Nephron progenitor cell (in vitro differentiated cells): ENCODE measurements around the gene UBE2G2.

Experiments used
- DNase-seq: peaks from one replicate; pipeline ENCODE4 v3.0.0; 2021
- H3K27ac Mint-ChIP-seq: 2 replicates; pipeline ENCODE4 v1.8.0; 2021; ENCODE audit warnings: mild to moderate bottlenecking, moderate library complexity, mixed read lengths
- H3K27me3 Mint-ChIP-seq: 2 replicates; pipeline ENCODE4 v1.8.0; 2021; ENCODE audit warnings: mild to moderate bottlenecking, low read depth, mixed read lengths; ENCODE audit not compliant: poor library complexity
- H3K36me3 Mint-ChIP-seq: 2 replicates; pipeline ENCODE4 v1.8.0; 2021; ENCODE audit warnings: low read depth, mixed read lengths
- H3K4me1 Mint-ChIP-seq: 2 replicates; pipeline ENCODE4 v1.8.0; 2021; ENCODE audit warnings: mixed read lengths
- H3K4me3 Mint-ChIP-seq: 2 replicates; pipeline ENCODE4 v1.8.0; 2021; ENCODE audit warnings: mild to moderate bottlenecking, moderate library complexity, mixed read lengths
- H3K9me3 Mint-ChIP-seq: 2 replicates; pipeline ENCODE4 v1.8.0; 2021; ENCODE audit warnings: mild to moderate bottlenecking, moderate library complexity, mixed read lengths
- CTCF ChIP-seq: fragments of 200-600 bp; sonication (generic); IDR thresholded peaks from 2 replicates; pipeline ENCODE4 v1.5.0; 2021; ENCODE audit warnings: antibody characterized with exemption

The UBE2G2 gene

GRCh38 chr21:44814498-44815023, 12.9 kb upstream of the UBE2G2 start:
- no peak overlapping the region for H3K4me3 Mint-ChIP-seq
- no peaks in the 10 kb centered on the region for H3K27me3 Mint-ChIP-seq
- TF ChIP-seq CTCF, result no peak
- no peak overlapping the region for H3K27ac Mint-ChIP-seq
- H3K4me1 Mint-ChIP-seq, result peaks cover 10% of the 10 kb centered on the region
- DNase-seq, result no peak
- H3K36me3 Mint-ChIP-seq, result peaks cover 29% of the 10 kb centered on the region
- H3K9me3 Mint-ChIP-seq, result peaks cover 7% of the 10 kb centered on the region

- H3K27ac Mint-ChIP-seq, result no peak overlapping the region
- H3K9me3 Mint-ChIP-seq, result no peaks in the 10 kb centered on the region
These were observed 12.1 kb upstream of the UBE2G2 start for GRCh38 chr21:44813727-44814126.

DNA sequence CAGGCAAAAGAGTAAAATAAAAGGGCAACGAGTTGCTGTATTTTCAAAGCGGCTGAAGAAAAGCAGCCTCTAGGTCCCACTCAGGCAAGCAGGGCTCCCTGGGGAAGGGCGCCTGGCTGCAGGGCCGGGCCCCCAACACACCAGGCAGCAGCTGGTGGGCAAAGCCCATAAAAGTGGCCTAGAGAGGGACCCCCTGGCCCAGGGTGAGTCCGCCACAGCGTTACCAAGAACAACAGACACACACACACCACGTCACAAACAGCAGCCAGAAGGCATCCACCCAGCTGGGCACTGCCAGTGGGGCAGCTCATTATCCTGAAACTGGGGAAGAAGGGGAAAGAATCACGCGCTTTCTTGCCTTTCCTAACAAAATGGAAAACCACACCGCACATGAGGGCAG, 11.5 kb upstream of the UBE2G2 start:
- H3K4me3 Mint-ChIP-seq, result no peak overlapping the region
- H3K27me3 Mint-ChIP-seq, result no peaks in the 10 kb centered on the region
- H3K27ac Mint-ChIP-seq, result no peak overlapping the region
- DNase-seq, result no peak
- H3K36me3 Mint-ChIP-seq, result peaks cover 39% of the 10 kb centered on the region
- H3K4me1 Mint-ChIP-seq, result peaks cover 10% of the 10 kb centered on the region
- no peaks in the 10 kb centered on the region for H3K9me3 Mint-ChIP-seq
- TF ChIP-seq CTCF, result no peak

More at GRCh38 chr21:44813727-44814126, 12.1 kb upstream of the UBE2G2 start:
- H3K4me3 Mint-ChIP-seq, result no peak overlapping the region
- H3K27me3 Mint-ChIP-seq, result no peaks in the 10 kb centered on the region
- H3K4me1 Mint-ChIP-seq, result peaks cover 10% of the 10 kb centered on the region
- DNase-seq, result no peak
- H3K36me3 Mint-ChIP-seq, result peaks cover 35% of the 10 kb centered on the region
- no peak for TF ChIP-seq CTCF

GRCh38 chr21:44812640-44813039, 11.0 kb upstream of the UBE2G2 start:
- H3K27me3 Mint-ChIP-seq, result no peaks in the 10 kb centered on the region
- peaks cover 10% of the 10 kb centered on the region for H3K4me1 Mint-ChIP-seq
- peaks cover 39% of the 10 kb centered on the region for H3K36me3 Mint-ChIP-seq
- no peak for TF ChIP-seq CTCF
- no peaks in the 10 kb centered on the region for H3K9me3 Mint-ChIP-seq
- DNase-seq, result no peak
- H3K27ac Mint-ChIP-seq, result peak overlapping the region; percentile 48
- H3K4me3 Mint-ChIP-seq, result no peak overlapping the region

GRCh38 chr21:44810779-44811178, 9.2 kb upstream of the UBE2G2 start:
- TF ChIP-seq CTCF, result no peak
- Mint-ChIP-seq H3K36me3 (peaks cover 56% of the 10 kb centered on the region), H3K4me3 (no peak overlapping the region), H3K27ac (peak overlapping the region; percentile 66), H3K9me3 (no peaks in the 10 kb centered on the region), H3K27me3 (no peaks in the 10 kb centered on the region), H3K4me1 (peaks cover 2% of the 10 kb centered on the region)
- DNase-seq, result no peak

DNA sequence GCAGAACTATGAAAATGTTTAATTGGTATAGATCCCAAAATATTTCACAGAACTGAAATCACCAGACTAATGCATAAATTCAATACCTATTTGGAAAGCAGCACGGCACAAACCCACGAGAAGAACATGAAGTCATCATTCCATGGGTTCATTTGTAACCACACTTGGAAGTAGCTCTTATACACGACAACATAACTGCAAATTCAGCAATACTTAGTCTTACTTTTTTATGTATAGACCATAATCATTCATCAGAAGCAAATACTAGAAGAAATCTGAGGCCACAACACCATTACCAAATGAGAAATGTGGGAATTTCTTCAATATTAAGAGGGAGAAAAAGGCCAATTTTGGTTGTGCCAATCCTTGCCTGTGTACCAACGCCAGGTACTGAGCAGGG, 4.2 kb upstream of the UBE2G2 start:
- no peaks in the 10 kb centered on the region for H3K9me3 Mint-ChIP-seq
- H3K4me3 Mint-ChIP-seq, result no peak overlapping the region
- H3K27me3 Mint-ChIP-seq, result no peaks in the 10 kb centered on the region
- H3K27ac Mint-ChIP-seq, result no peak overlapping the region
- no peak for DNase-seq
- peaks cover 21% of the 10 kb centered on the region for H3K4me1 Mint-ChIP-seq
- H3K36me3 Mint-ChIP-seq, result peaks cover 47% of the 10 kb centered on the region
- TF ChIP-seq CTCF, result no peak
